ENCODE results near the gene APPL1.

DNA sequence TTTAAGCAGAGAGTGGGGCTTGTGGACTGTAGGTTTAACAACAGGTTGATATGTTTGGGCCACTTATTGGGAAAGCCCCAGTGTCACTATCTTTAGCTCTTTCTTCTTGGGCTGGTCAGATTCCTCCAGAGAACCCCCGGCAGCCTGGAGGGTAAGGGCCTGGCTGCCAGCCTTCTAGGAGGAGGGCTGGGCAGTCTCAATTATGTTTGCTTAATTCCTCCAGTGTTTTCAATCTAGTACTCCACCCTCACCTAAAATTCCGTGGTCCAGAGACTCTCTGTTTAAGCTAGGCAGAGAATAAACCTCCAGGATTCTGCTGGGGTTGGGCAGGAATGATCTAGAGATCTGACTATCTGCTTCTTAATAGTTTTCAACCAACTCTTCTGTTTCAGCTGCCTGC is 59.7 kb downstream of the APPL1 start:
- TF ChIP-seq, protein P1, sequence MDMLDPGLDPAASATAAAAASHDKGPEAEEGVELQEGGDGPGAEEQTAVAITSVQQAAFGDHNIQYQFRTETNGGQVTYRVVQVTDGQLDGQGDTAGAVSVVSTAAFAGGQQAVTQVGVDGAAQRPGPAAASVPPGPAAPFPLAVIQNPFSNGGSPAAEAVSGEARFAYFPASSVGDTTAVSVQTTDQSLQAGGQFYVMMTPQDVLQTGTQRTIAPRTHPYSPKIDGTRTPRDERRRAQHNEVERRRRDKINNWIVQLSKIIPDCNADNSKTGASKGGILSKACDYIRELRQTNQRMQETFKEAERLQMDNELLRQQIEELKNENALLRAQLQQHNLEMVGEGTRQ (IDR thresholded peaks at IDR 0.05; ENCODE audit: borderline replicate concordance, low read depth, low read length): no peak
- TF ChIP-seq POLR2A (IDR thresholded peaks at IDR 0.05; ENCODE audit: low read depth, low read length) (no peak), TCF12 (IDR thresholded peaks at IDR 0.05; ENCODE audit: low read depth, low read length) (no peak), RFX5 (IDR thresholded peaks at IDR 0.05; ENCODE audit: low read depth, low read length) (no peak), KAT2A (conservative IDR thresholded peaks at IDR 0.05; ENCODE audit: control insufficient read depth, low read depth, low read length) (no peak), CHD4 (IDR thresholded peaks at IDR 0.05) (no peak), SPI1 (IDR thresholded peaks at IDR 0.05; ENCODE audit: borderline replicate concordance, insufficient read depth, low read depth, low read length) (no peak), NR2C2 (IDR thresholded peaks at IDR 0.05; ENCODE audit: borderline replicate concordance, control insufficient read depth, insufficient read length, low read depth) (no peak), ZNF274 (IDR thresholded peaks at IDR 0.05; ENCODE audit: insufficient read depth, insufficient read length) (no peak)
- TF ChIP-seq, protein P2, sequence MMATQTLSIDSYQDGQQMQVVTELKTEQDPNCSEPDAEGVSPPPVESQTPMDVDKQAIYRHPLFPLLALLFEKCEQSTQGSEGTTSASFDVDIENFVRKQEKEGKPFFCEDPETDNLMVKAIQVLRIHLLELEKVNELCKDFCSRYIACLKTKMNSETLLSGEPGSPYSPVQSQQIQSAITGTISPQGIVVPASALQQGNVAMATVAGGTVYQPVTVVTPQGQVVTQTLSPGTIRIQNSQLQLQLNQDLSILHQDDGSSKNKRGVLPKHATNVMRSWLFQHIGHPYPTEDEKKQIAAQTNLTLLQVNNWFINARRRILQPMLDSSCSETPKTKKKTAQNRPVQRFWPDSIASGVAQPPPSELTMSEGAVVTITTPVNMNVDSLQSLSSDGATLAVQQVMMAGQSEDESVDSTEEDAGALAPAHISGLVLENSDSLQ (IDR thresholded peaks at IDR 0.05): no peak
- TF ChIP-seq, protein P3, sequence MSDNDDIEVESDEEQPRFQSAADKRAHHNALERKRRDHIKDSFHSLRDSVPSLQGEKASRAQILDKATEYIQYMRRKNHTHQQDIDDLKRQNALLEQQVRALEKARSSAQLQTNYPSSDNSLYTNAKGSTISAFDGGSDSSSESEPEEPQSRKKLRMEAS (IDR thresholded peaks at IDR 0.05; ENCODE audit: low read depth, low read length): no peak
- TF ChIP-seq, protein P4, sequence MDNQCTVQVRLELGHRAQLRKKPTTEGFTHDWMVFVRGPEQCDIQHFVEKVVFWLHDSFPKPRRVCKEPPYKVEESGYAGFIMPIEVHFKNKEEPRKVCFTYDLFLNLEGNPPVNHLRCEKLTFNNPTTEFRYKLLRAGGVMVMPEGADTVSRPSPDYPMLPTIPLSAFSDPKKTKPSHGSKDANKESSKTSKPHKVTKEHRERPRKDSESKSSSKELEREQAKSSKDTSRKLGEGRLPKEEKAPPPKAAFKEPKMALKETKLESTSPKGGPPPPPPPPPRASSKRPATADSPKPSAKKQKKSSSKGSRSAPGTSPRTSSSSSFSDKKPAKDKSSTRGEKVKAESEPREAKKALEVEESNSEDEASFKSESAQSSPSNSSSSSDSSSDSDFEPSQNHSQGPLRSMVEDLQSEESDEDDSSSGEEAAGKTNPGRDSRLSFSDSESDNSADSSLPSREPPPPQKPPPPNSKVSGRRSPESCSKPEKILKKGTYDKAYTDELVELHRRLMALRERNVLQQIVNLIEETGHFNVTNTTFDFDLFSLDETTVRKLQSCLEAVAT (IDR thresholded peaks at IDR 0.05): no peak
- TF ChIP-seq, protein P5, sequence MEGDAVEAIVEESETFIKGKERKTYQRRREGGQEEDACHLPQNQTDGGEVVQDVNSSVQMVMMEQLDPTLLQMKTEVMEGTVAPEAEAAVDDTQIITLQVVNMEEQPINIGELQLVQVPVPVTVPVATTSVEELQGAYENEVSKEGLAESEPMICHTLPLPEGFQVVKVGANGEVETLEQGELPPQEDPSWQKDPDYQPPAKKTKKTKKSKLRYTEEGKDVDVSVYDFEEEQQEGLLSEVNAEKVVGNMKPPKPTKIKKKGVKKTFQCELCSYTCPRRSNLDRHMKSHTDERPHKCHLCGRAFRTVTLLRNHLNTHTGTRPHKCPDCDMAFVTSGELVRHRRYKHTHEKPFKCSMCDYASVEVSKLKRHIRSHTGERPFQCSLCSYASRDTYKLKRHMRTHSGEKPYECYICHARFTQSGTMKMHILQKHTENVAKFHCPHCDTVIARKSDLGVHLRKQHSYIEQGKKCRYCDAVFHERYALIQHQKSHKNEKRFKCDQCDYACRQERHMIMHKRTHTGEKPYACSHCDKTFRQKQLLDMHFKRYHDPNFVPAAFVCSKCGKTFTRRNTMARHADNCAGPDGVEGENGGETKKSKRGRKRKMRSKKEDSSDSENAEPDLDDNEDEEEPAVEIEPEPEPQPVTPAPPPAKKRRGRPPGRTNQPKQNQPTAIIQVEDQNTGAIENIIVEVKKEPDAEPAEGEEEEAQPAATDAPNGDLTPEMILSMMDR (IDR thresholded peaks at IDR 0.05 in 2 of 3, conservative IDR thresholded peaks at IDR 0.05 in 1 of 3; ENCODE audit: control insufficient read depth in 2 of 3, extremely low read depth in 1 of 3, insufficient read depth in 1 of 3, low read depth in 3 of 3, low read length in 3 of 3): no peak

All from GM12878 (cell line).